ENCODE data around the gene AOAH. TPM values are rescaled to one million over a fixed set of nuclear protein-coding genes. Genes with fewer than 3 reads are reported as not detected.

Gene AOAH
- total RNA-seq, 6 experiments from 2014 or later: not detected

- no peak for TF ChIP-seq CTCF (IDR thresholded peaks at IDR 0.05)
- H3K4me3 Mint-ChIP-seq: no peak overlapping the region
- H3K27ac Mint-ChIP-seq: no peak overlapping the region
- no peaks in the 10 kb centered on the region for H3K4me1 Mint-ChIP-seq (ENCODE audit: low read depth)
- H3K9me3 Mint-ChIP-seq: peaks cover 3% of the 10 kb centered on the region; the same call in 1 of the 2 replicates
- peaks cover 1% of the 10 kb centered on the region; the same call in 1 of the 2 replicates for H3K27me3 Mint-ChIP-seq (ENCODE audit: insufficient read depth)
- H3K36me3 Mint-ChIP-seq (ENCODE audit: low read depth): no peaks in the 10 kb centered on the region
- DNase-seq: no peak
Measured at GRCh38 chr7:36691983-36692382, 32.3 kb downstream of the AOAH start.

- Mint-ChIP-seq H3K36me3 (ENCODE audit: low read depth) (no peaks in the 10 kb centered on the region), H3K9me3 (peaks cover 3% of the 10 kb centered on the region; the same call in 1 of the 2 replicates), H3K27me3 (ENCODE audit: insufficient read depth) (peaks cover 1% of the 10 kb centered on the region; the same call in 1 of the 2 replicates), H3K4me1 (ENCODE audit: low read depth) (no peaks in the 10 kb centered on the region), H3K27ac (no peak overlapping the region), H3K4me3 (no peak overlapping the region)
- TF ChIP-seq CTCF (IDR thresholded peaks at IDR 0.05): no peak
- DNase-seq: no peak
Measured at GRCh38 chr7:36690514-36691187, 33.6 kb downstream of the AOAH start.

- Mint-ChIP-seq H3K27ac (no peak overlapping the region), H3K4me1 (ENCODE audit: low read depth) (no peaks in the 10 kb centered on the region)
Measured at GRCh38 chr7:36690041-36690440, 34.3 kb downstream of the AOAH start.

GRCh38 chr7:36686499-36686898 lies 37.8 kb downstream of the AOAH start:
- no peaks in the 10 kb centered on the region for H3K4me1 Mint-ChIP-seq (ENCODE audit: low read depth)
- DNase-seq: no peak
- peaks cover 3% of the 10 kb centered on the region; the same call in 1 of the 2 replicates for H3K9me3 Mint-ChIP-seq
- no peaks in the 10 kb centered on the region; the same call in none of the 2 replicates for H3K27me3 Mint-ChIP-seq (ENCODE audit: insufficient read depth)
- H3K36me3 Mint-ChIP-seq (ENCODE audit: low read depth): no peaks in the 10 kb centered on the region
- no peak overlapping the region for H3K4me3 Mint-ChIP-seq
- H3K27ac Mint-ChIP-seq: no peak overlapping the region
- no peak for TF ChIP-seq CTCF (IDR thresholded peaks at IDR 0.05)

More at GRCh38 chr7:36690041-36690440, 34.3 kb downstream of the AOAH start:
- Mint-ChIP-seq H3K27me3 (ENCODE audit: insufficient read depth) (peaks cover 1% of the 10 kb centered on the region; the same call in 1 of the 2 replicates), H3K4me3 (no peak overlapping the region), H3K36me3 (ENCODE audit: low read depth) (no peaks in the 10 kb centered on the region), H3K9me3 (peaks cover 3% of the 10 kb centered on the region; the same call in 1 of the 2 replicates)
- TF ChIP-seq CTCF (IDR thresholded peaks at IDR 0.05): no peak
- no peak for DNase-seq

- no peaks in the 10 kb centered on the region for H3K9me3 Mint-ChIP-seq
- H3K4me1 Mint-ChIP-seq (ENCODE audit: low read depth): no peaks in the 10 kb centered on the region
- DNase-seq: no peak
- H3K36me3 Mint-ChIP-seq (ENCODE audit: low read depth): no peaks in the 10 kb centered on the region
- TF ChIP-seq CTCF (IDR thresholded peaks at IDR 0.05): no peak
- no peak overlapping the region for H3K27ac Mint-ChIP-seq
- no peak overlapping the region for H3K4me3 Mint-ChIP-seq
- H3K27me3 Mint-ChIP-seq (ENCODE audit: insufficient read depth): no peaks in the 10 kb centered on the region; the same call in none of the 2 replicates
Measured at GRCh38 chr7:36684954-36685353, 39.3 kb downstream of the AOAH start.

Data from HFFc6 (cell line).